ENCODE data around the gene RANBP9. TPM values are rescaled to one million over a fixed set of nuclear protein-coding genes. Genes with fewer than 3 reads are reported as not detected.

Gene RANBP9
- total RNA-seq, 4 donors from 2014 or later: 29.3 to 57.1 (median 42.4) TPM

DNA sequence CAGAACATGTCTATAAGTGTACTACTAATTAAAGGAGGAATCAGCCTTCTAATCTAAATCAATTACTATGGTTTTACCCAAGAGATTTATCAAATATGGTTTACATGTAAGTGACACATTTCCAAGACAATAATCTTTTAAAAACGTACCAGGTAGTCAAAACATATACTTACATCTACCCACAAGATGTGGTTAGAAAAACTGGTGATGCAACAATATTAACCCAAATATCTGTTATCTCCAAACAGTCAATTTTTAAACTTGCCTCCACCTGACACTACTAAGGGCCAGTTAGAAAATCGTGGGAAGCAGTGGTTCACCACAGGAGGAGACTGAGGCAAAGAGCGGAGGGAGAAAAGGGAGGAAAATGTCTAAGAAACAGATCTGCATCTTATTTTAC is 68.5 kb downstream of the RANBP9 start:
- Histone ChIP-seq H3K9me3 (no peaks in the 10 kb centered on the region), H3K36me3 (peaks cover 14 to 62% (median 23%) of the 10 kb centered on the region in 4 donors), H3K4me3 (no peak overlapping the region), H3K27me3 (no peaks in the 10 kb centered on the region), H3K27ac (replicated peaks in 1 of 4) (no peak overlapping the region), H3K4me1 (no peaks in the 10 kb centered on the region)
- DNase-seq (ENCODE audit: extremely low spot score): no peak
- WGBS: 78% methylated on average over 3 of the region's 3 CpGs
- TF ChIP-seq POLR2AphosphoS5 (IDR thresholded peaks at IDR 0.05) (no peak), POLR2A (IDR thresholded peaks at IDR 0.05; ENCODE audit: low read depth) (no peak), EP300 (IDR thresholded peaks at IDR 0.05) (no peak)
- TF ChIP-seq, protein P1, sequence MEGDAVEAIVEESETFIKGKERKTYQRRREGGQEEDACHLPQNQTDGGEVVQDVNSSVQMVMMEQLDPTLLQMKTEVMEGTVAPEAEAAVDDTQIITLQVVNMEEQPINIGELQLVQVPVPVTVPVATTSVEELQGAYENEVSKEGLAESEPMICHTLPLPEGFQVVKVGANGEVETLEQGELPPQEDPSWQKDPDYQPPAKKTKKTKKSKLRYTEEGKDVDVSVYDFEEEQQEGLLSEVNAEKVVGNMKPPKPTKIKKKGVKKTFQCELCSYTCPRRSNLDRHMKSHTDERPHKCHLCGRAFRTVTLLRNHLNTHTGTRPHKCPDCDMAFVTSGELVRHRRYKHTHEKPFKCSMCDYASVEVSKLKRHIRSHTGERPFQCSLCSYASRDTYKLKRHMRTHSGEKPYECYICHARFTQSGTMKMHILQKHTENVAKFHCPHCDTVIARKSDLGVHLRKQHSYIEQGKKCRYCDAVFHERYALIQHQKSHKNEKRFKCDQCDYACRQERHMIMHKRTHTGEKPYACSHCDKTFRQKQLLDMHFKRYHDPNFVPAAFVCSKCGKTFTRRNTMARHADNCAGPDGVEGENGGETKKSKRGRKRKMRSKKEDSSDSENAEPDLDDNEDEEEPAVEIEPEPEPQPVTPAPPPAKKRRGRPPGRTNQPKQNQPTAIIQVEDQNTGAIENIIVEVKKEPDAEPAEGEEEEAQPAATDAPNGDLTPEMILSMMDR (IDR thresholded peaks at IDR 0.05): no peak
- intact Hi-C loops (cut with DNase I): no loop called here

DNA sequence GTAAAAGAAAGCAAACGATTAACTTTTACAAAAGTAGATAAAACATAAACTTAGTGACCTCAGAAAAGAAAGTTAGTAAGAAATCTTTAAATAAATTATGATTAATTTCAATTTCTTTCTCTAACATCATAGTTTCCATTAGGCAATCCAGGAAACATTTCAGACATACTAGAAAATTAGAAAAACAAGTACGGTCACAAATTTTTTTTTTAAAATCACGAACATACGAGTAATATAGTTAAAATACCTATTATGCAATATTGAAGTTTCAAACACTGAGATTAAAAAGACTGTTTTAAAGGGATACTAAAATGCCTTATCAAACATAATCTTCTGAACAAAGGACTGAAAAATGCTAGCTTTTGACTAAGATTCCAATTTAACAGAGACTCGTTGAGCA is 70.3 kb downstream of the RANBP9 start:
- intact Hi-C loops (cut with DNase I): no loop called here
- TF ChIP-seq, protein P1 (IDR thresholded peaks at IDR 0.05): no peak
- TF ChIP-seq EP300 (IDR thresholded peaks at IDR 0.05) (no peak), POLR2A (IDR thresholded peaks at IDR 0.05; ENCODE audit: low read depth) (no peak), POLR2AphosphoS5 (IDR thresholded peaks at IDR 0.05) (no peak)
- no peaks in the 10 kb centered on the region for H3K27me3 ChIP-seq
- H3K9me3 ChIP-seq: no peaks in the 10 kb centered on the region
- H3K4me3 ChIP-seq: no peak overlapping the region
- DNase-seq (ENCODE audit: extremely low spot score): no peak
- WGBS: 63% methylated on average over 5 of the region's 5 CpGs
- H3K36me3 ChIP-seq: peaks cover 17 to 78% (median 31%) of the 10 kb centered on the region in 4 donors
- H3K4me1 ChIP-seq: no peaks in the 10 kb centered on the region
- no peak overlapping the region for H3K27ac ChIP-seq (replicated peaks in 1 of 4)

DNA sequence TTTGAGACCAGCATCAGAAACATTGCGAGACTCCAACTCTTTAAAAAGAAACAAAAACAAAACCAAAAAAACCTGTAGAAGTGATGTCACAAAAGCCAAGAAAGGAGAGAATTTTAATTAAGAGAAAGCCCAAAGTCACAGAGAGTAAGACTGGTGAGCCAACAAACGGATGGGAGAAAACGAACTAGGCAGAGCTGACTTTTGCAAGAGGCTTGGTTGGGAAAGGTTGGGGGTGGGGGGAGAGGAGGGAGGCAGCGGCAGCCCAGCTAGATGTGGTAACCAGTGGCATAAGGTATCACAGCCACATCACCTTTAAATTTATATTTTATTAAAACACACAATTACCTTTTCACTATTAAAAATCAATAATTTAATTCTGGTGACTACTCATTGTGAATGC is 73.0 kb downstream of the RANBP9 start:
- intact Hi-C loops (cut with DNase I): no loop called here
- Histone ChIP-seq H3K27ac (replicated peaks in 1 of 4) (no peak overlapping the region), H3K9me3 (no peaks in the 10 kb centered on the region), H3K4me1 (no peaks in the 10 kb centered on the region), H3K36me3 (peaks cover 17 to 75% (median 31%) of the 10 kb centered on the region in 4 donors), H3K4me3 (no peak overlapping the region), H3K27me3 (no peaks in the 10 kb centered on the region)
- TF ChIP-seq, protein P1 (IDR thresholded peaks at IDR 0.05): no peak
- TF ChIP-seq EP300 (IDR thresholded peaks at IDR 0.05) (no peak), POLR2A (IDR thresholded peaks at IDR 0.05; ENCODE audit: low read depth) (no peak), POLR2AphosphoS5 (IDR thresholded peaks at IDR 0.05) (no peak)
- 89% methylated on average over 4 of the region's 4 CpGs for WGBS
- DNase-seq (ENCODE audit: extremely low spot score): no peak

DNA sequence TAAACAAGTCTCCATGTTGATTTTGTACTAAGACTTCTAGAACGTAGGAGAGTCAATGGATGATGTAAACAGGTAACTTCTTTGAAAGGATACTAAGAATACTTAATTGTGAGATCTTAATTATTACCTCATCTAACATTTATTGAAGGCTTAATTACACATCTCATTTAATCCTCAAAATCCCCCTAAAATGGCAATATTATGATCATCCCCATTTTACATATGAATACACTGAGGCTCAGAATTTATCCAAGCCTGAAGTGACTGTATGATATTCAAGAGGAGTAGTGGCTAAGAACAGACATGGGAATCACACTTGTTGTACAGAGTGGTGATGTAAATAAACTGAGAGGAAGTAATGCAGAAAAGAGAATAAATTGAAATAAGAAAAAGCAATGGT is 73.6 kb downstream of the RANBP9 start:
- TF ChIP-seq POLR2A (IDR thresholded peaks at IDR 0.05; ENCODE audit: low read depth) (no peak), EP300 (IDR thresholded peaks at IDR 0.05) (no peak)
- TF ChIP-seq, protein P1 (IDR thresholded peaks at IDR 0.05): no peak
- 94% methylated on average over 1 of the region's 1 CpG for WGBS
- DNase-seq (ENCODE audit: extremely low spot score): no peak
- no peak overlapping the region for H3K27ac ChIP-seq (replicated peaks in 1 of 4)
- H3K27me3 ChIP-seq: no peaks in the 10 kb centered on the region
- H3K9me3 ChIP-seq: no peaks in the 10 kb centered on the region
- H3K36me3 ChIP-seq: peaks cover 17 to 73% (median 28%) of the 10 kb centered on the region in 4 donors
- no peak overlapping the region for H3K4me3 ChIP-seq
- no peaks in the 10 kb centered on the region for H3K4me1 ChIP-seq
- intact Hi-C loops (cut with DNase I): no loop called here

Data from esophagus muscularis mucosa (tissue), 4 donors.